ENCODE results near the gene TSEN54.

TSEN54 gene

GRCh38 chr17:75508931-75509361, 7.4 kb upstream of the TSEN54 start:
- no peak for TF ChIP-seq CTCF (IDR thresholded peaks at IDR 0.05; ENCODE audit: borderline replicate concordance, insufficient read depth, low read depth, low read length)
- no peak overlapping the region for H3K4me3 ChIP-seq (ENCODE audit: low read depth, low read length)

GRCh38 chr17:75509528-75510258, 6.6 kb upstream of the TSEN54 start:
- TF ChIP-seq CTCF (IDR thresholded peaks at IDR 0.05; ENCODE audit: borderline replicate concordance, insufficient read depth, low read depth, low read length), result no peak
- H3K4me3 ChIP-seq (ENCODE audit: low read depth, low read length), result no peak overlapping the region

- no peak for TF ChIP-seq CTCF (IDR thresholded peaks at IDR 0.05; ENCODE audit: borderline replicate concordance, insufficient read depth, low read depth, low read length)
- H3K4me3 ChIP-seq (ENCODE audit: low read depth, low read length), result no peak overlapping the region
Measured at GRCh38 chr17:75511270-75511609, 5.1 kb upstream of the TSEN54 start.

GRCh38 chr17:75511610-75512575, 4.4 kb upstream of the TSEN54 start:
- H3K4me3 ChIP-seq (ENCODE audit: low read depth, low read length), result no peak overlapping the region
- TF ChIP-seq CTCF (IDR thresholded peaks at IDR 0.05; ENCODE audit: borderline replicate concordance, insufficient read depth, low read depth, low read length), result no peak

GRCh38 chr17:75512926-75513640, 3.2 kb upstream of the TSEN54 start:
- no peak overlapping the region for H3K4me3 ChIP-seq (ENCODE audit: low read depth, low read length)

GRCh38 chr17:75513641-75514000, 2.7 kb upstream of the TSEN54 start:
- no peak for TF ChIP-seq CTCF (IDR thresholded peaks at IDR 0.05; ENCODE audit: borderline replicate concordance, insufficient read depth, low read depth, low read length)
- H3K4me3 ChIP-seq (ENCODE audit: low read depth, low read length), result no peak overlapping the region

More at GRCh38 chr17:75512926-75513640, 3.2 kb upstream of the TSEN54 start:
- TF ChIP-seq CTCF (IDR thresholded peaks at IDR 0.05; ENCODE audit: borderline replicate concordance, insufficient read depth, low read depth, low read length), result no peak

Measured in GM12875 (cell line).